Heart left ventricle (tissue), 13 donors: ENCODE results near the gene TNFRSF11A.

ENCODE experiments used
- CTCF ChIP-seq, 12 donors: fragments of 200-600 bp; sonication (generic) in 4 of 12; IDR thresholded peaks; one replicate each; pipeline versions ENCODE4 v1.5.0 to v1.8.0; 2018 to 2022; ENCODE audit warnings: antibody characterized with exemption in 12 of 12, mild to moderate bottlenecking in 5 of 12
- POLR2A ChIP-seq, 2 donors: fragments of 450-650 bp; IDR thresholded peaks; one replicate each; pipeline ENCODE4 v1.6.1; 2017; ENCODE audit warnings: antibody characterized with exemption in 2 of 2, mild to moderate bottlenecking in 2 of 2, moderate library complexity in 2 of 2
- donor health status: ischemic (EF 13 %, LVEDD 7.1; RV severe dilation, severe dysfunction).
- donor health status: DM: no; HTN: yes; CAD: no.
- donor health status: DM: no; HTN: no; CAD: no.
- donor health status: ischemic (EF 25% LVEDD 6.9; RV normal size, moderate dysfunction).
- donor health status: ischemic (EF 25% LVEDD 5.7; RV mildly dilated, moderate dysfunction).
- donor health status: ischemic (EF 35%, LVEDD 5.7; RV mildly dilated, moderate dysfunction).
- donor health status: nonischemic (EF 11% LVEDD 7.7; RV severe dilation, severe dysfunction).
- donor health status: DM: yes; HTN: yes; CAD: no.
- donor health status: PGD.
- donor health status: ischemic (EF 29% LVEDD 5.4; RV normal size, mild dysfunction).
- donor health status: nonischemic (EF 23%, LVEDD 6.1; RV moderate dilation, normal function).

GRCh38 chr18:62321201-62321600, 3.9 kb upstream of the TNFRSF11A start:
- no peak for TF ChIP-seq CTCF (IDR thresholded peaks at IDR 0.05)
- TF ChIP-seq POLR2A (IDR thresholded peaks at IDR 0.05), result no peak
